Transverse colon (tissue), 4 donors: ENCODE data around the gene ZMIZ1. TPM values are rescaled to one million over a fixed set of nuclear protein-coding genes. Genes with fewer than 3 reads are reported as not detected.
A peak's percentile ranks its signal among the peaks of the same experiment; 100 is the strongest.

Experiments used
- DNase-seq: peaks from one replicate; pipeline ENCODE4 v3.0.0-alpha.2; 2019
- H3K27ac ChIP-seq, 4 donors: fragments of 200-600 bp; sonication (generic); 2 replicates each; pipeline ENCODE4 v1.5.1; 2016 to 2018; ENCODE audit warnings: inconsistent platforms in 4 of 4
- H3K27me3 ChIP-seq: fragments of 200-600 bp; sonication (generic); 2 replicates; pipeline ENCODE4 v1.5.1; 2017; ENCODE audit warnings: inconsistent platforms
- H3K36me3 ChIP-seq, 4 donors: fragments of 200-600 bp; sonication (generic); 2 replicates each; pipeline ENCODE4 v1.5.1; 2017 to 2019; ENCODE audit warnings: inconsistent platforms in 4 of 4
- H3K4me1 ChIP-seq, 4 donors: fragments of 200-600 bp; sonication (generic); 2 replicates each; pipeline ENCODE4 v1.5.1; 2017 to 2020; ENCODE audit warnings: inconsistent platforms in 4 of 4
- H3K4me3 ChIP-seq, 4 donors: fragments of 200-600 bp; sonication (generic); 1 replicate in 1 of 4; 2 replicates in 3 of 4; pipeline versions ENCODE4 v1.5.1 to v1.6.1; 2017 to 2019; ENCODE audit warnings: inconsistent platforms in 4 of 4
- H3K9me3 ChIP-seq, 2 donors: fragments of 200-600 bp; sonication (generic); 2 replicates each; pipeline ENCODE4 v1.5.1; 2017 to 2019; ENCODE audit warnings: inconsistent platforms in 2 of 2
- CTCF ChIP-seq, 5 experiments: fragments of 200-600 bp in 3 of 5; fragments of 450-650 bp in 2 of 5; sonication (generic) in 3 of 5; IDR thresholded peaks; 1 replicate in 2 of 5; 2 replicates in 3 of 5; pipeline ENCODE4 v1.5.1; 2016 to 2017; ENCODE audit warnings: antibody characterized with exemption in 5 of 5, inconsistent platforms in 3 of 5, mild to moderate bottlenecking in 2 of 5, moderate library complexity in 1 of 5
- EP300 ChIP-seq: sonication (generic); formaldehyde crosslinking; IDR thresholded peaks from one replicate; pipeline ENCODE4 v1.6.1; 2017; ENCODE audit warnings: antibody characterized with exemption, low read depth
- POLR2A ChIP-seq: fragments of 450-650 bp; IDR thresholded peaks from one replicate; pipeline ENCODE4 v1.6.1; 2016; ENCODE audit warnings: antibody characterized with exemption, mild to moderate bottlenecking, moderate library complexity
- POLR2AphosphoS5 ChIP-seq, 3 donors: sonication (generic); formaldehyde crosslinking; IDR thresholded peaks; one replicate each; pipeline ENCODE4 v1.6.1; 2016; ENCODE audit warnings: antibody characterized with exemption in 3 of 3
- WGBS, 2 donors: methylation state at CpG; one replicate each; pipeline ENCODE4 v1.1.5; 2018; ENCODE audit warnings: low coverage in 1 of 2; 5-methylcytosine and 5-hydroxymethylcytosine counted together
- in situ Hi-C, 4 donors: fragments of 200-750 bp; cut with MboI; loops; one replicate each; pipeline versions ENCODE4 v1.15.0 to v1.15.1; 2017; ENCODE audit warnings: low sequenced_read_pairs in 3 of 4, low pct_ligation_motif_present in 1 of 4, low pct_unique_long_range_greater_than_20kb in 1 of 4
- intact Hi-C: fragments of 100-400 bp; cut with DNase I; formaldehyde crosslinking; loops from one replicate; pipeline ENCODE4 v1.15.1; 2023; ENCODE audit warnings: low total_unique reads
- total RNA-seq, 4 donors: library from RNA; depleted of rRNA; stranded (reverse); fragments of >200 nt; gene quantifications; one replicate each; pipeline ENCODE4 v1.1.0, GENCODE V29; 2016

The ZMIZ1 gene
- total RNA-seq, 4 donors from 2014 or later = 32.0 to 108 (median 63.0) TPM

DNA sequence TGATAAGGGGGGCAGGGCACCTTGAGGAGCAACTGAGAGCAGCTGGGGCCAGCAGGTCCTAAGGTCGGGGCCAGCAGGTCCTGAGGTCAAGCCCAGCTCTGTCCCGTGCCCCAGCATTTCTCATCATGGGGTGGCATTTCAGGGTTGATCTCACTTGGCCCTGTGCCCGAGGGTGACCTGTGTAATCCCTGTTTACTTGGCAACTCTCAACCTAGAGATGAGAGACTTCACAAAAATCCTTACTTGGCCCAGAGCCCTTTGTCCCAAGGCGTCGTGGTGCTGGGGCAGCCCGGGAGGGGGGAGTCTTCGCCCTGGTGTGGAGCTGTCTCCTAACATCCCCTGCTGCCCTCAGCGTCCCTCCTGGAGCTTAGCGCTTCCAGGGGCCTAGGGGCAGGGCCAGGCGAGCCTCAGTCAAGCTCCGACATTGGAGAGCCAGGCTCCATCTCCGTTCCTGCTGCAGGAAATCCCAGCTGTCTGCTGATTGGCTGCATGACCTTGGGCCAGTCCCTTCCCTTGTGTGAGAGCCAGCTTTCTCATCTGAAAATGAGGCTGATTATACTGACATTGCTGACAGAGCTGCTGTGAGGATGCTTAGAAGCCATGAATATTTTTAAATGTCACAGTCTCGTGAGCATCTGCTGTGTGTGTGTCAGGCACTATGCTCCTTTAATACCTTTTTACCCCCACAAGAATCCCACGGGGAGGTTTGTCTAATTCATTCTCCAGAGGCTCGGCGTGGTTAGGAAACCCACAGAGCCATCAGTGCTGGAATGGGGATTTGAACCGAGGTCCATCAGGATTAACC is 94.3 kb downstream of the ZMIZ1 start:
- H3K36me3 ChIP-seq = peaks cover 0 to 4% (median 0%) of the 10 kb centered on the region in 4 donors
- no peaks in the 10 kb centered on the region for H3K9me3 ChIP-seq
- WGBS, 2 donors = 60 to 65% methylated on average over 1 to 15 of the region's 17 CpGs
- in situ Hi-C loops = no loop called here
- H3K27me3 ChIP-seq = no peaks in the 10 kb centered on the region
- H3K4me3 ChIP-seq = no peak overlapping the region
- H3K4me1 ChIP-seq = peaks cover 29 to 47% (median 36%) of the 10 kb centered on the region in 4 donors
- H3K27ac ChIP-seq = peak overlapping the region in 3 of 4 donors; percentile 23 to 85 (median 48)
- intact Hi-C loops = no loop called here
- TF ChIP-seq POLR2AphosphoS5 (IDR thresholded peaks at IDR 0.05) = no peak
- TF ChIP-seq POLR2A = no peak
- no peak for DNase-seq

DNA sequence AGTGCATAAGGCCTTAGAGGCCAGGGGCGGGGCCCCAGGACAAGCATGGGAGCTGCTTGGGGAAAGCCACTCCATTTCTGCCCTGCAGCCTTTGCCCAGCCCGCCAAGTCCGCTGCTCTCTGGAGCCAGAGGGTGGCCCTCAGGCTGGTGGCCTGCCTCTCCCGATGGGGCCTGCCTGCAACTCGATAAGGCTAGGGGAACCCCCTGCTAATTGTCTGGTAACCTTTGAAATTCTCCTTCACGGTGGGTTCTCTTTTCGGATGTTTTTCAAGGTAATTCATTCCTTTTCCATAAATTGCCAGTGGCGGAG is 94.9 kb downstream of the ZMIZ1 start:
- Histone ChIP-seq H3K4me1 (peaks cover 23 to 42% (median 31%) of the 10 kb centered on the region in 4 donors), H3K27ac (peak overlapping the region in 2 of 4 donors; percentile 48 to 85), H3K9me3 (no peaks in the 10 kb centered on the region), H3K36me3 (peaks cover 0 to 4% (median 0%) of the 10 kb centered on the region in 4 donors), H3K4me3 (no peak overlapping the region), H3K27me3 (no peaks in the 10 kb centered on the region)
- intact Hi-C loops (no loop called here), in situ Hi-C loops (no loop called here)
- no peak for DNase-seq
- no peak for TF ChIP-seq POLR2AphosphoS5 (IDR thresholded peaks at IDR 0.05)
- WGBS, 2 donors = 80 to 86% methylated on average over 1 to 8 of the region's 8 CpGs

GRCh38 chr10:79164075-79164474 is 95.3 kb downstream of the ZMIZ1 start:
- in situ Hi-C loops (no loop called here), intact Hi-C loops (no loop called here)
- H3K27me3 ChIP-seq = no peaks in the 10 kb centered on the region
- H3K4me1 ChIP-seq = peaks cover 19 to 38% (median 26%) of the 10 kb centered on the region in 4 donors
- peaks cover 0 to 4% (median 0%) of the 10 kb centered on the region in 4 donors for H3K36me3 ChIP-seq
- H3K9me3 ChIP-seq = no peaks in the 10 kb centered on the region
- H3K4me3 ChIP-seq = no peak overlapping the region
- 73 to 90% methylated on average over 2 to 9 of the region's 9 CpGs for WGBS, 2 donors
- no peak for TF ChIP-seq EP300
- no peak for TF ChIP-seq POLR2A
- no peak for TF ChIP-seq POLR2AphosphoS5 (IDR thresholded peaks at IDR 0.05)
- TF ChIP-seq CTCF (IDR thresholded peaks at IDR 0.05) = no peak
- H3K27ac ChIP-seq = no peak overlapping the region
- DNase-seq = no peak

DNA sequence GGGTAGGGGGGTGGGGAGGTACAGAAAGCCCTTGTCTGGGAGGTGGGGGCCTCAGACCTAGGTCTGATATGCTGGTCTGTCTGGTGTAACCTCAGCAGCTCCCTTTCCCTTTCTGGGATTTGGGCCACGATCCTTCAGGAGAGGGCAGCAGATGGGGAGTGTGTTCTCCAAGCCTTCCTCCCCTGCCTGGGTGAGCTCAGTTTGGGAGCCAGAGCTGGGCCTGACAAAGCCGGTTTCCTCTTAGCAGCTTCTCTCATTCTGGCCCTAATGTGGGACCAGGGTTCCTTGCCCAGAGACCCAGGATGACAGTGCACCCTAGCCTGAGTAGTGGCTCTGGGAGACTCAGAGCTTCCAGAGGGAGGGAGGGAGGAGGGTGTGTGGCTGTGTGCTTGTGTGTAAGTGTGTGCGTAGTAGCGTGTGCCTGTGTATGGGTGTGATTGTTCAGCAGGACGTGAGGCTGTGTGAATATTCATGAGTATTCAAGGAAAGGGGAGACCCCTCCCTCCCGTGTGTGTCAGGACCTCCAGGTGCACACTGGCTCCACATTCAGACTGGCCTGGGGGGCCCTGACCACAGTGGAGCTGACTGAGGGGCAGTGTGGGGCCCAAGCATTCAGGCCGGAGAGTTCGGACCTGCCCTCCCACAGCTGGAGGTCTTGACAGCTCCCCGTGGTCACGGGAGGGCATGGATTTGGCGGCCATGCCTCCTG is 96.5 kb downstream of the ZMIZ1 start:
- in situ Hi-C loops (no loop called here), intact Hi-C loops (no loop called here)
- Histone ChIP-seq H3K4me1 (peaks cover 7 to 28% (median 16%) of the 10 kb centered on the region in 4 donors), H3K27ac (peak overlapping the region in 2 of 4 donors; percentile 31 to 34), H3K4me3 (no peak overlapping the region), H3K9me3 (no peaks in the 10 kb centered on the region), H3K27me3 (no peaks in the 10 kb centered on the region), H3K36me3 (peaks cover 0 to 4% (median 0%) of the 10 kb centered on the region in 4 donors)
- WGBS, 2 donors = 61% methylated on average over 10 of the region's 11 CpGs; no CpG with 5 or more reads in 1 of the 2 donors
- DNase-seq = no peak
- no peak for TF ChIP-seq CTCF (IDR thresholded peaks at IDR 0.05)
- TF ChIP-seq POLR2AphosphoS5 (IDR thresholded peaks at IDR 0.05) = no peak
- TF ChIP-seq EP300 = no peak
- TF ChIP-seq POLR2A = no peak

- no peaks in the 10 kb centered on the region for H3K9me3 ChIP-seq
- 63 to 67% methylated on average over 1 to 7 of the region's 7 CpGs for WGBS, 2 donors
- DNase-seq = no peak
- H3K4me3 ChIP-seq = no peak overlapping the region
- H3K27me3 ChIP-seq = no peaks in the 10 kb centered on the region
- peaks cover 0 to 4% (median 0%) of the 10 kb centered on the region in 4 donors for H3K36me3 ChIP-seq
- intact Hi-C loops (no loop called here), in situ Hi-C loops (no loop called here)
- no peak overlapping the region for H3K27ac ChIP-seq
- H3K4me1 ChIP-seq = peaks cover 3 to 25% (median 7%) of the 10 kb centered on the region in 4 donors
- TF ChIP-seq POLR2A (no peak), POLR2AphosphoS5 (IDR thresholded peaks at IDR 0.05) (no peak), CTCF (IDR thresholded peaks at IDR 0.05) (no peak), EP300 (no peak)
These were observed 97.6 kb downstream of the ZMIZ1 start for GRCh38 chr10:79166312-79166721.
